ENCODE measurements around the gene PHTF1. TPM values are rescaled to one million over a fixed set of nuclear protein-coding genes. Genes with fewer than 3 reads are reported as not detected.
A peak's percentile ranks its signal among the peaks of the same experiment; 100 is the strongest.

The PHTF1 gene
- total RNA-seq, 2 donors from 2014 or later, result 8.5 to 9.8 TPM

DNA sequence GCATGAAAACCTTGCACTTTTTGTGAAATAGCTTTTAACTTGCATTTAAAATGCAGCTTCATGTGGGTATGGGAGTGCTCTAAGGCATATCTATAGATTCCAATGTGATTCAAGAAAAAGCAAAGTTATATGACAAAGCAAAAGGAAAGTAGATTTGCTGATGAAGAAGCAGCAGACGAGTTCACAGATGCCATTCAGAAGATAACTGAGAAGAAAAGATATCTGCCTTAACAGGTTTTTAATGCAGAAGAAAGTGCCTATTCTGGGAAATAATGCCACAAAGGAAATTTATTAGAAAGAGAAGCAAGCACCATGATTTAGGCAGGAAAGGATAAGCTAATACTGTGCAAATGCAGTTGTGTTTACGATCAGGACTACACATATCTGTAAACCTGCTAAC is 68.1 kb downstream of the PHTF1 start:
- no peaks in the 10 kb centered on the region for H3K36me3 ChIP-seq
- TF ChIP-seq, protein P1, sequence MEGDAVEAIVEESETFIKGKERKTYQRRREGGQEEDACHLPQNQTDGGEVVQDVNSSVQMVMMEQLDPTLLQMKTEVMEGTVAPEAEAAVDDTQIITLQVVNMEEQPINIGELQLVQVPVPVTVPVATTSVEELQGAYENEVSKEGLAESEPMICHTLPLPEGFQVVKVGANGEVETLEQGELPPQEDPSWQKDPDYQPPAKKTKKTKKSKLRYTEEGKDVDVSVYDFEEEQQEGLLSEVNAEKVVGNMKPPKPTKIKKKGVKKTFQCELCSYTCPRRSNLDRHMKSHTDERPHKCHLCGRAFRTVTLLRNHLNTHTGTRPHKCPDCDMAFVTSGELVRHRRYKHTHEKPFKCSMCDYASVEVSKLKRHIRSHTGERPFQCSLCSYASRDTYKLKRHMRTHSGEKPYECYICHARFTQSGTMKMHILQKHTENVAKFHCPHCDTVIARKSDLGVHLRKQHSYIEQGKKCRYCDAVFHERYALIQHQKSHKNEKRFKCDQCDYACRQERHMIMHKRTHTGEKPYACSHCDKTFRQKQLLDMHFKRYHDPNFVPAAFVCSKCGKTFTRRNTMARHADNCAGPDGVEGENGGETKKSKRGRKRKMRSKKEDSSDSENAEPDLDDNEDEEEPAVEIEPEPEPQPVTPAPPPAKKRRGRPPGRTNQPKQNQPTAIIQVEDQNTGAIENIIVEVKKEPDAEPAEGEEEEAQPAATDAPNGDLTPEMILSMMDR (IDR thresholded peaks at IDR 0.05), result no peak
- H3K27me3 ChIP-seq, result no peaks in the 10 kb centered on the region
- H3K27ac ChIP-seq, result no peak overlapping the region
- intact Hi-C loops (cut with DNase I), result no loop called here
- no peak for DNase-seq
- H3K9ac ChIP-seq (ENCODE audit: low read depth in 2 of 2, low read length in 2 of 2), result no peak overlapping the region
- no peaks in the 10 kb centered on the region for H3K4me1 ChIP-seq
- no peaks in the 10 kb centered on the region for H3K9me3 ChIP-seq
- no peak overlapping the region for H3K4me3 ChIP-seq

DNA sequence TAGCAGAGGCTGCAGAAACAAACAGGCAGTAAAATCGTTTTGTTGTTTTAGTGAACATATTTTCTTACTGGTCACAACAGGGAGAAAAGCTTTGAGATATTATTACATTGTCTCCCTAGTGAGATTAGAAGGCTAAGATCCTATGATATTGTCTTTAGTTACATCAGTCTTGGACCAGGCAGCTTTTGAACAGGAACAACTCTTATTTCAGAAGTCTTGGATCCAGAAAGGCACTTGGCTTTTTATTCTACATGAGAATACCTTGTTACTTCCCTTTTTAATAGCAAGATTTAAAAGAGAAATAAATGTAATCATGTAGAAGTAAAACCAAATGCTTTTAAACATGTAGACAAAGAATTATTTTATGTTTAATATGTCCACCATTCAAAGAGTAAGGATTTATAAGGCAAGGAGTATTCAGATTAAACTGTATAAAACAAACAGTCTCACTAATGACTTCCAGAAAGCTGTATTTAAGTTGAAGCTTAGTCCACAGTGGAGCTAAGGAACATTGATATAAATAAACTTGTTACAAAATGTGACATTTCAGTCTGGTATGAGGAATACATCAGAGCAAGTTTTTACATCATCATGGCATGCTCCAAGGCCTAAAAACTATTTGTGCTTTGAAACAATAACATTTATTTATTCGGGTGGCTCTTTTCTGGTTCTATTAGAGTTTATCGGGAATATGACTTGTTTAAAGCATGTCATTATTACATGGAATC is 72.2 kb downstream of the PHTF1 start:
- H3K36me3 ChIP-seq, result peaks cover 4% of the 10 kb centered on the region
- H3K4me1 ChIP-seq, result no peaks in the 10 kb centered on the region
- intact Hi-C loops (cut with DNase I), result no loop called here
- H3K9ac ChIP-seq (ENCODE audit: low read depth in 2 of 2, low read length in 2 of 2), result no peak overlapping the region
- TF ChIP-seq, protein P1 (IDR thresholded peaks at IDR 0.05), result no peak
- DNase-seq, result no peak
- no peaks in the 10 kb centered on the region for H3K9me3 ChIP-seq
- H3K27me3 ChIP-seq, result no peaks in the 10 kb centered on the region
- no peak overlapping the region for H3K27ac ChIP-seq
- H3K4me3 ChIP-seq, result no peak overlapping the region

DNA sequence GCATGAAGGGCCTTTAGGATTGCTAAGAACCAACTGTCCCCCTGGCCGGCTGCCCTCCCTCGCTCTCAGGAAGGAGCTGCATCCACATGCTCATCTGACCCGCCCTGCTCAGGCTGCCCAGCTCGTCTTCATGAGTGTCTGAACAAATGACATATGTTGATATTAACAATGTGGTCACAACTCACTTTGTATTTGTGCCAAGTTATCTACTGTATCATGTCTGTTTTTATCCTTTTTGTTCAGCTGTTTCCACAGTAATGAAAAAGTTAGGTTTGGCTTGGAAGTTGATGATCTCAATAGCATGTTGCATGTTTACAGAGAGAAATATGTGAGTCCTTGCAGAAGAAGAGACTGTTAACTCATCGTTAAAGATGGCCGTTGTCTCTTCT is 75.1 kb downstream of the PHTF1 start:
- Histone ChIP-seq H3K36me3 (peaks cover 4% of the 10 kb centered on the region), H3K9me3 (no peaks in the 10 kb centered on the region), H3K4me1 (no peaks in the 10 kb centered on the region), H3K27ac (peak overlapping the region; percentile 4), H3K27me3 (no peaks in the 10 kb centered on the region), H3K4me3 (no peak overlapping the region), H3K9ac (ENCODE audit: low read depth in 2 of 2, low read length in 2 of 2) (no peak overlapping the region)
- TF ChIP-seq, protein P1 (IDR thresholded peaks at IDR 0.05), result no peak
- peak; percentile 39 for DNase-seq
- intact Hi-C loops (cut with DNase I), result no loop called here

DNA sequence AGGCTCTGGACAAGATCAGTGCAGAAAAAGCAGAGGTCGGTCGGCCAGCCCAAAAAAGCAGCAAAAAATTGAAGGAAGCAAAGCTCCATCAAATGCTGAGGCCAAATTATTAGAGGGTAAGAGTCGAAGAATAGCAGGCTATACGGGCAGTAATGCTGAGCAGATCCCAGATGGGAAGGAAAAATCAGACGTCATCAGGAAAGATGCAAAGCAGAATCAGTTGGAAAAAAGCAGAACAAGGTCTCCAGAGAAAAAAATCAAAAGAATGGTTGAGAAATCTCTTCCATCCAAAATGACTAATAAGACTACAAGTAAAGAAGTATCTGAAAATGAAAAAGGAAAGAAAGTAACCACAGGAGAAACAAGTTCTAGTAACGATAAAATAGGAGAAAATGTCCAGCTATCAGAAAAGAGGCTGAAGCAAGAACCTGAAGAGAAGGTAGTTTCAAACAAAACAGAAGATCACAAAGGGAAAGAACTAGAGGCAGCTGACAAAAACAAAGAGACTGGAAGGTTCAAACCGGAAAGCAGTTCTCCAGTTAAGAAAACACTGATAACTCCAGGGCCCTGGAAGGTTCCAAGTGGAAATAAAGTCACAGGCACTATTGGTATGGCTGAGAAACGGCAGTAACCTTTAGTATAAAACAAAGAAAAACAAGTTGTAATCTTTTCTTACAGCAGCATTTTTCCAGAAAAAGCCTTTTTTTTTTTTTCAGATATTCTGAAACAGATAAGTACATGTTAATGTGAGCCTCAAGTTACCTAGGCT is 75.7 kb downstream of the PHTF1 start:
- TF ChIP-seq, protein P1 (IDR thresholded peaks at IDR 0.05), result no peak
- Histone ChIP-seq H3K9ac (ENCODE audit: low read depth in 2 of 2, low read length in 2 of 2) (no peak overlapping the region), H3K4me3 (no peak overlapping the region), H3K9me3 (no peaks in the 10 kb centered on the region), H3K27me3 (no peaks in the 10 kb centered on the region), H3K27ac (peak overlapping the region; percentile 4), H3K4me1 (no peaks in the 10 kb centered on the region), H3K36me3 (peaks cover 4% of the 10 kb centered on the region)
- DNase-seq, result no peak
- intact Hi-C loops (cut with DNase I), result no loop called here

DNA sequence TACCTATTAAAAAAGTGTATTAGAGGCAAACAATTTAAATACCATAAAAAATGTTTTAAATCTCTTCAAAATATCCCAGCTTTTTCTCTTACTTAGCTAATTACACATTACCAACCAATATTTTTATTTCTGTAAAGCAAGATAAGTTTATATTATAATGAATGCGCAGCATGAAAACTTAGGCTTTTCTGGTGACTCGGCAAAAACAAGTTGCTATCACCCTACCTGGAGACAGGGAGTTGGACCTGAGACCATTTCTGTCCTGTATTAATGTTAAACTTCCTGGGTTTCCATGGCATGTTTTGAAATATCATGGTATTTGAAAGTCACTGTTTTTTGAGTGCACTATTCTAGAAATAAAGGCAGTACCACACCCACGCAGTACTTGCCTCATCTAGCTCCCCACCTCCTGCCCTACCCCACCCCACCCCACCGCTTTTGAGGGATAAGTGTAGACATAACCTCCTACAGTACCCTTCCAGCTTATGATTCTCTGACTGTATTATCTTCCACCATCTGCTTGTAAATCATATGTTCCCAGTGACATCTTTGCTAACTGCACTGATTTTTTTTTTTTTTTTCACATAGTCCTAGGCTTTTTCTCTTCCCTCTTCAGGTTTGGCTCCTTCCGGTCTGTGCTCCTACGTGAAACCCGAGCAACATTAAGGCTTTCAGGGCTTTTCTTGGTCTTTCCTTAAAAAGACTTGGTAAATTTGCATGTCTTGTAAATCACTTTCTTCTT is 77.5 kb downstream of the PHTF1 start:
- no peak for DNase-seq
- Histone ChIP-seq H3K9ac (ENCODE audit: low read depth in 2 of 2, low read length in 2 of 2) (no peak overlapping the region), H3K36me3 (peaks cover 4% of the 10 kb centered on the region), H3K27me3 (no peaks in the 10 kb centered on the region), H3K4me1 (no peaks in the 10 kb centered on the region), H3K4me3 (no peak overlapping the region), H3K27ac (no peak overlapping the region), H3K9me3 (no peaks in the 10 kb centered on the region)
- TF ChIP-seq, protein P1 (IDR thresholded peaks at IDR 0.05), result no peak
- intact Hi-C loops (cut with DNase I), result no loop called here

All from colonic mucosa (tissue), 4 donors.